IPS-20b (cell line): ENCODE data around the gene NUP62.
A peak's percentile ranks its signal among the peaks of the same experiment; 100 is the strongest.

Experiments
- H3K27ac ChIP-seq: one replicate; pipeline ENCODE4 v1.5.1; 2013; ENCODE audit warnings: low read length
- H3K27me3 ChIP-seq: 2 replicates; pipeline ENCODE4 v1.6.1; 2013; ENCODE audit warnings: mild to moderate bottlenecking, low read length, inconsistent platforms; ENCODE audit not compliant: insufficient read depth
- H3K36me3 ChIP-seq: 2 replicates; pipeline ENCODE4 v1.6.1; 2013; ENCODE audit warnings: low read depth, mild to moderate bottlenecking, inconsistent platforms, low read length, moderate library complexity; ENCODE audit not compliant: insufficient read depth
- H3K4me1 ChIP-seq: 2 replicates; pipeline ENCODE4 v1.6.1; 2013; ENCODE audit warnings: mild to moderate bottlenecking, control low read depth, inconsistent platforms, low read length, moderate library complexity; ENCODE audit not compliant: insufficient read depth
- H3K4me3 ChIP-seq: 2 replicates; pipeline ENCODE4 v1.5.1; 2013; ENCODE audit warnings: mild to moderate bottlenecking, low read length, inconsistent platforms
- H3K9ac ChIP-seq: 2 replicates; pipeline ENCODE4 v1.6.1; 2013; ENCODE audit warnings: low read depth, mild to moderate bottlenecking, inconsistent platforms, low read length, moderate library complexity
- H3K9me3 ChIP-seq: 2 replicates; pipeline ENCODE4 v1.6.1; 2013; ENCODE audit warnings: mild to moderate bottlenecking, low read depth, low read length, inconsistent platforms; ENCODE audit not compliant: insufficient read depth

NUP62 gene

DNA sequence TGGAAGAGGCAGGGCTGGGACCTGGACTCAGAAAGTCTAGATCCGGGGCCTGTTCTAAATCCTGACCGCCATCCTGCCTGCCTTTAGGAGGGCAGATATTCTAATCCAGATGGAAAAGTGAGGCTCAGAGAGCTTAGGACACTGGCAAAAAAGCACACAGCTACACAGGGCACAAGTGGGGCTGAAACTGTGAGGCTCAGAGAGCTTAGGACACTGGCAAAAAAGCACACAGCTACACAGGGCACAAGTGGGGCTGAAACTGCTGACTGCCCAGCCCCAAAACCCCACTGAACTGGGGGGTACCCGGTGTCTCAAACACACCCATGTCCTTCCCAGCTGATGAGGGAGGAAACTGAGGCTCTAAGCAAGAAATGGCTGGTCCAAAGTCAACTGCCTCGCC is 54.1 kb downstream of the NUP62 start:
- Histone ChIP-seq H3K9ac (peak overlapping the region; percentile 98), H3K4me3 (peak overlapping the region; percentile 89), H3K27ac (peak overlapping the region; percentile 98), H3K27me3 (no peaks in the 10 kb centered on the region), H3K36me3 (peaks cover 20% of the 10 kb centered on the region), H3K4me1 (peaks cover 6% of the 10 kb centered on the region; the same call in 1 of the 2 replicates), H3K9me3 (no peaks in the 10 kb centered on the region)

DNA sequence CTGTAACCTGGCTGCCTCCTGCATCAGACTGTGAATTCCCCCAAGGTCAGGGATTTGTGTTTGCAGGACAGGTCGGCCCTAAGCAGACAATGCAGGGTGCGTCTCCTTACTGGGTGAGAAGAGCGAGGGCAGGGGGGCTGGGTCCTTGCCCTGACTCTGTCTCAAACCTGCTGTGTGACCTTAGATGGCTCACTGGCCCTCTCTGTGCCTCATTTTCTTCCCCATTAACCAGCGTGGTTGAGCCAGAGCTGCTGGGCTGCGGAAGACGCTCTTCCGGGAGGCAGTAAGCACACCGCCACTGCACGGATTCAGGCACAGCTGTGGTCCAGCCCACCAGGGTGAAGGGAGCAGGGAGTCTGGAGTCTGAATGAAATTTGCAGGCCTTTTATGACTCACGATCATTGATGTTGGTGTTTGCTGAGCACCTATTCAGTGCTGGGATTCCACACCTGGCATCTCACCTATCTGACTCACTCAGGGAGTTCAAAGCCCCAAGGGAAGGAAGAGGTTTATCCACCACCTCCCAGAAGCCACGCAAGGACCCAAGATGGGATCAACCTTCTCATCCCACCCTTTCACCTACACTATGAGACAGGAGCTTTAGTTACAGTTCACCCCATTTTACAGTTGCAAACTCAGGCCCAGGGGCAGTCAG is 54.7 kb downstream of the NUP62 start:
- H3K4me3 ChIP-seq, result no peak overlapping the region
- no peak overlapping the region for H3K27ac ChIP-seq
- H3K27me3 ChIP-seq, result no peaks in the 10 kb centered on the region
- peak overlapping the region; percentile 98; the same call in 1 of the 2 replicates for H3K9ac ChIP-seq
- H3K4me1 ChIP-seq, result peaks cover 6% of the 10 kb centered on the region; the same call in 1 of the 2 replicates
- H3K9me3 ChIP-seq, result no peaks in the 10 kb centered on the region
- H3K36me3 ChIP-seq, result peaks cover 17% of the 10 kb centered on the region

DNA sequence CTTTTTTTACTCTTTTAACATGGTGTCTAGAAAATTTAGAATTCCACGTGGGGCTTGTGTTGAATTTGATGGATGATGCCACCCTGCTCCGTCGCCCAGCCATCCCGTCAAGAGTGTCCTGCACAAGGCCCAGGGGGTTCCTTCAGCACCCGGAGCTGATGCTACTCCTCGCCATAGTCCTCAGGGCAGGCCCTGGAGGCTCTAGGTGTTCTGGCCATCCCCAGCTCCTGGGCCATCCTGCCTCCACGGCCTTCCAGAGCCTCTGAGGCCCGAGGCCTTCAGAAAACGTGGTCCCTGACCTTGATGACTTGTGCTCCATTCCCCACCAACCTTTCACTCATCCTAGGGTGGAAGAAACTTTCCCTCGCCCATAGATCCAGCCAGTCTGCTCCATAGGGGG is 55.5 kb downstream of the NUP62 start:
- Histone ChIP-seq H3K27me3 (no peaks in the 10 kb centered on the region), H3K9ac (no peak overlapping the region), H3K36me3 (peaks cover 9% of the 10 kb centered on the region; the same call in 1 of the 2 replicates), H3K4me1 (peaks cover 4% of the 10 kb centered on the region; the same call in 1 of the 2 replicates), H3K27ac (no peak overlapping the region), H3K4me3 (no peak overlapping the region), H3K9me3 (no peaks in the 10 kb centered on the region)

DNA sequence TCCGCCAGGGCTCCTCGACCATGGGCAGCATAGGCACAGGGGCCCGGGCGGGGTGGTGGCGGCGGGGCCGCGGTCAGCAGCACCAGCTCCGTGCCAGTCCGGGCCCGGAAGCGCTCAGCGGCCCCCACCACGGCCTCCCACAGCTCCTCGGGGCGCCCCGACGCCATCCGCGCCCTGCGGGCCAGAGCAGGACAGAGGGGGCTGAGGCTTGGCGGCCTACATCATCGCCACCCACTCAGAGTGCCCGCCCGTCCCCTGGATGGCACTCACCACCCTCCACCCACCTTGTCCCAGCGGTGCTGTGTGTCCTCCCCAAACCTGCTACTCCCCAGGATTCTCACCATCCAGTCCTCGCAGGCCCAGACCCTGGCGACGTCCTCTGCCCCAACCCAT is 56.2 kb downstream of the NUP62 start:
- Histone ChIP-seq H3K27ac (no peak overlapping the region), H3K36me3 (peaks cover 5% of the 10 kb centered on the region; the same call in 1 of the 2 replicates), H3K9ac (no peak overlapping the region), H3K4me3 (no peak overlapping the region), H3K4me1 (no peaks in the 10 kb centered on the region; the same call in 1 of the 2 replicates), H3K27me3 (no peaks in the 10 kb centered on the region), H3K9me3 (no peaks in the 10 kb centered on the region)

DNA sequence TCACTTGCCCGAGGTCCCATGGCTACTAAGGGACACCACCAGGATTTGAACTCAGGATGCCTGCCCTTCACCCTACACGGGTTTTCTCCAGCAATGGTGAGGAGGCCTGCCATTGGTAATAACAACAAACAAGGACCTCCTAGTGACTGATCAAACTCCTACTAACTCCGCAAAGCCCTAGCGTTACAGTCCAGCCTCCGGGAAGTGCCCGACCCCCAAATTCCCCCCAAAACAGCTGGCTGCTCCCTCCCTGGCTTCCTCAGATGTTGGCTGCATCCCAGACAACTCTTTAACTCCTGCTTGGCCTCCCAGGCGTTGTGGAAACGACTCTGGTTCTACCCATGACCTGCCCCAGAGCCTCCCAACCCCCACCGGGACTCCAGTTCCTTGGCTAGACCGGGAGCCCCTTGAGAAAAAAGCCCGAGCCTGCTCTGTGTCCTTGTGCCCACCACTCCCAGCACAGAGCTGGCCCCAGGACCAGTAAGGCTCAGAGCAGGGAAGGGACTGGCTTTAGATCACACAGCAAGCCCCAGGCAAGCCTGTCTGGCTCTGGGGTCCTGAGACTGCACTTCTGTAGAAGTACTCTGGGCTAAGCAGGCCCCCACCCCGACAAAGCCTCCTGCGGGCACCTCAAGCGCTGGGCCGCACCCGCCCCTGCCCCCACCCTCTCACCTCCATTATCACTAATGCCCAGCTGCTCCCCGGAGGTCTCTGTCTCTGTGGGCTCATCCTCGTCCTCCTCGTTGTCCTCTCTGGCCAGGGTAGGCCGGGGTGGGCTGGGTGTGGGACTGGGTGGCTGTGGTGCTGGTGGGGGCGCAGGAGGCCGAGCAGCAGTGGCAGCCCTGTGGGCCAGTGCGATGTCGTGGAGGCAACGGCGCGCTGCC is 56.8 kb downstream of the NUP62 start:
- H3K27ac ChIP-seq, result no peak overlapping the region
- no peak overlapping the region for H3K4me3 ChIP-seq
- no peak overlapping the region for H3K9ac ChIP-seq
- H3K4me1 ChIP-seq, result no peaks in the 10 kb centered on the region; the same call in 1 of the 2 replicates
- H3K36me3 ChIP-seq, result peaks cover 5% of the 10 kb centered on the region; the same call in 1 of the 2 replicates
- no peaks in the 10 kb centered on the region for H3K9me3 ChIP-seq
- no peaks in the 10 kb centered on the region for H3K27me3 ChIP-seq

DNA sequence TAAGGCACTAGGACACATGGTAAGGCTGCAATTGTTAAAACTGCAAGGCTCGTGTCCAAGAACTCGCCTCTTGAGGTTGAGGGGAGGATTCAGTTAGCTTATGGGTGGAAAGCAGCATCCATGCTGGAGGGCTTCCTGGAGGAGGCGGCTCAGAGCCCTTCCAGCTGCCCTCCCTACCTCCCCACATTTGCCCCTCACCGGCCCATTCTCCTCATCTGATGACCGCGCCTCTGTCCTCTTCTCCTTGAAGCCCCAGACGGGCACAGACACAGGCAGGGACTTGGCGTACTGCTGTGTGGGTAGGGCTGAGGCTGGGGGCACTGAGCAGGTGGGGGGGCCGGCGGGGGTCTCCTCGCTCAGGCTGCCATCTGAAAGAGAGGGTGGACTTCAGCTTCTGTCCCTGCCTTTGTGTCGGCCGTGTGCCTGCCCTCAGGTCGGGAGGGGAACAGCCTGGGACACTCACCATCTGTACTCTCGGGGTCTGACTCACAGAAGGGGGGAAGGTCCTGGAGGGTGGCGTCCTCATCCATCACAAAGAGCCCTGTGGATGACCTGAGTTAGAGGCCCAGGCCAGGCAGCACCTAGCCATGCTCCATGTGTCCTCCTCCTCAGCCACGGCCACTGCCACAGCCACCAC is 57.8 kb downstream of the NUP62 start:
- no peak overlapping the region for H3K27ac ChIP-seq
- H3K4me1 ChIP-seq, result no peaks in the 10 kb centered on the region; the same call in 1 of the 2 replicates
- H3K36me3 ChIP-seq, result peaks cover 5% of the 10 kb centered on the region; the same call in 1 of the 2 replicates
- H3K27me3 ChIP-seq, result no peaks in the 10 kb centered on the region
- no peaks in the 10 kb centered on the region for H3K9me3 ChIP-seq
- no peak overlapping the region for H3K4me3 ChIP-seq
- H3K9ac ChIP-seq, result no peak overlapping the region

DNA sequence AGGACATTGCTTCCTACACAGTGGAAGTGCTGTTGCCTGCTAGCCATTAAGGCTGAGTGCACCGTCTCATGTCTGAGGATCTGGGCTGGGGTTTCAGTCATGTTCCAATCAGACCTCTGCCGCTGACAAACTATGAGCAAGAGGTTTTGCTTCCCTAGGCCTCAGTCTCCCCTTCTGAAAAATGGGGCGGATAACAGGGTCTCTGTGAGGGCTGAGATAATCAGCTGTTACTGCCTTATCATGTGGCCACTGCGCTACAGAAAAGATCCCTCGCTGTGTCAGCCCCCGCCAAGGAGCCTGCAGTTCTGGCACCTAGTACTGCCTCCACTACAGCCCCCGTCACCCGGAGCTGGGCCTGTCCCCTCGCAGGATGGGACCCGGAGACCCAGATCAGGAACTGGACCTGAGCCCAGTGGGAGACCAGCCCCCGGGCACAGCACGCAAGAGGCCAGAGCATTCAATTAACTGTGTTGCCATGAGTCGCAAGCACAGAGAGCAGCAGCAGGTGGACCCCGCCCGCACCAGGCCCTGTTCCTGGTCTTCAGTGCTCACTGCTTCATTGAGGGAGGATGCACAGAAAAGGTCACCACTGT is 58.9 kb downstream of the NUP62 start:
- Histone ChIP-seq H3K4me1 (peaks cover 5% of the 10 kb centered on the region; the same call in 1 of the 2 replicates), H3K9me3 (no peaks in the 10 kb centered on the region), H3K4me3 (peak overlapping the region; percentile 67), H3K27ac (peak overlapping the region; percentile 16), H3K27me3 (no peaks in the 10 kb centered on the region), H3K36me3 (peaks cover 5% of the 10 kb centered on the region; the same call in 1 of the 2 replicates), H3K9ac (peak overlapping the region; percentile 73; the same call in 1 of the 2 replicates)

DNA sequence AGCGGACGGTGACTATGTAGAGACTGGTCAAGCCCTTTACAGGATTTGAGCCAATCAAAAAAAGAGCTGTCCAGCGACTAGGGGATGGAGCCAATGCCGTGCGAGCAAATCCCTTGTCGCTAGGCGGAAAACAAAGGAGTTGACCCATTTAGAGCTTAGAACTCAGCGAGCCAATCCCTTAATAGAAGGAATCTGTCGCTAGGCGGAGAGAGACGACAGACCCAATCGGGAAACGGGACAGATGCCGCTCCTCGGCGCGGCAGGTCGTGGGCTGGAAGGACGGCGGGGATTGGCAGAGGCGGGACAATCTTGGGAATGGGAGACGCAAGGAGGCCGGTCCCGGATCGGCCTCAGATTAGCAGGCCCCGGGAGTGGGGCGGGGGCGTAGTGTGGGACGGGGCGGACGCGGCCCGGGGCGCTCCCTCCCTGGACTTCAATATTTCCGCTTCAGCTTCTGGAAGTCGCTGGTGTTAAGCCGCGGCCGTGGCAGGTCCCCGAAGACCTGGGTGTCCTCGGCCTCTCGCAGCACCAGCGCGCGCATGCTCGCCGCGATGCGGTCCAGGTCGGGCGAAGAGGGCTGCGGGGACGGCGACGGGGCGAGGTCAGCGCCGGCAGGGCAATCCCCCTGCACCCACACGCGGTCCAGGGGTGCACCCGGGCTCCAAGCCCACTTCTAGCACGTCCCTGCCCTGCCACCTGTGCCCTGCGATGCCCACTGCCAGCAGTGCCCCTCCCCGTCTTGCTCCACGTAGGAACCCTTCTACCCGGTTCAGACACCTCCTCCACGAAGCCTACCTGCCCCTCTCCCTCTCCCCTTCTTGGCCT is 59.6 kb downstream of the NUP62 start:
- Histone ChIP-seq H3K9me3 (no peaks in the 10 kb centered on the region), H3K9ac (peak overlapping the region; percentile 73; the same call in 1 of the 2 replicates), H3K4me1 (peaks cover 5% of the 10 kb centered on the region; the same call in 1 of the 2 replicates), H3K27me3 (no peaks in the 10 kb centered on the region), H3K27ac (peak overlapping the region; percentile 16), H3K36me3 (peaks cover 10% of the 10 kb centered on the region), H3K4me3 (peak overlapping the region; percentile 67)

DNA sequence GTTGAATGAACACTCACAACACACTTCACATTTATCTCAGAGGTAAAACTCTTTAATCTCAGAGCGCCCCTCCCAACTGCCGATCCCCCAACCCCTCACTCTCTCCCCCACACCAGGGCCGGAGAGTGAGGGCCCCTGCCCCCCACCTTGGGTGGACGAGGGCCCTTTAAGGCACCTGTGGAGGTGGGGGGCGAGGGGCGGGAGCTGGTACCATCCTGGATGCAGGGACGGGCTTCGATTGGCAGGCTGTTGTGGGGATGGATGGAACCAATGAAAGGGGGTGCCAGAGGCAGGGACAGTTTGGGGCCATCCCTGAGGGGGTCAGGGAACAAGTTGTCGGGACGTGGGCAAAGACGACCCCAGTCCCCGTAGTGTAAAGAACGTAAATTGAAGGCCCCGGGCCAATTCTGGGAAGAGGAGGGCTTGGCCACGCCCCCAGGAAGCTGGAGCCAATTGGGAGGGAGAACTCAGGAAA is 60.3 kb downstream of the NUP62 start:
- peak overlapping the region; percentile 61 for H3K4me3 ChIP-seq
- H3K36me3 ChIP-seq, result peaks cover 16% of the 10 kb centered on the region
- no peaks in the 10 kb centered on the region for H3K27me3 ChIP-seq
- H3K4me1 ChIP-seq, result peaks cover 5% of the 10 kb centered on the region; the same call in 1 of the 2 replicates
- H3K9me3 ChIP-seq, result no peaks in the 10 kb centered on the region
- no peak overlapping the region for H3K27ac ChIP-seq
- H3K9ac ChIP-seq, result peak overlapping the region; percentile 45; the same call in 1 of the 2 replicates

DNA sequence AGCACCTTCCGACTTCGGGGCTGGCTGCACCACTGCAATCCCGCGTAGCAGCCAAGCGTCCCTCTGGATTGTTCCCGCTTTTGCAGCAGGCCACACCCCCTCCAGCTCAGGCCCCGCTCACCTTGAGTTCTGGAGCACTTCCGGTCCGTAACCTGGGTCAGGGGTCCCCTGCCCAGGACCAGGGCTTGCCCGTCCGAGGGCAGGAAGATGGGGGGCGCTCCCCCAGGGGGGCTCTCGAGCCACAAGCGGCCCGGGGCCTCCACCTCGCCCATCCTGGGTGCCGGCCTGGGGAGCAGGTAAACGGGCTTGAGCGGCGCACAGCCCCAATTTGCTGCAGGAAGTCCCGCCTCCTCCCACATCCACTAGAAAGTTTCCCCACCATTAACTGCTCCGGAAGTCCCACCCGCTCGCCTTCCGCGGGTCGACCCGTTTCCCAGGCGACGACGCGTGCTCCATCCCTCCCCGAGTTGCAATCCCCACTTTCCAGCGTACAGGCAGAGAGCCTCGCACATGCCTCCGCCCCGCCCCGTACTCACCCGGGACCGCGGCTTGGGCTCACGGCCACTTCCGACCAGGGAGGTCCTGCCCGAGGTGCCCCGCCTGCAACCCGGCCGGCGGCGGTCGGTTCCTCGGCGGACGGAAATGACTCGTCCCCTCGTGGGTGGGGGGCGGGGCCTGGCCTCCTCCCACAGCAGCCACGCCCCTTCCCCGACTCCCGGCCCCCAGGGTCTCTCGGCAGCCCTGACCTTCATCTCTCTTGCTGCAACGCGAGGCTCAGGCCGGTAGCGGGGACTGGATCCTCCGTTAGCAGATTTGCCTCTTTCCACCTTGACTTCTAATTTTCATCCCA is 62.1 kb downstream of the NUP62 start, which contains the start of gene PNKP:
TSS of gene PNKP (minus strand) at position 644 of the 850 bp plus-strand sequence. CDS start at position 272, 372 bp downstream.
- Histone ChIP-seq H3K27ac (peak within 1 kb of the TSS; percentile 55), H3K27me3 (no peaks in the 10 kb centered on the region), H3K9me3 (no peaks in the 10 kb centered on the region), H3K4me1 (peaks cover 5% of the 10 kb centered on the region; the same call in 1 of the 2 replicates), H3K9ac (peak within 1 kb of the TSS; percentile 93), H3K36me3 (peaks cover 28% of the 10 kb centered on the region), H3K4me3 (peak within 1 kb of the TSS; percentile 94)
